ENCODE measurements around the gene TNXB.

GRCh38 chr6:32137454-32137853 lies 28.3 kb upstream of the TNXB start:
- no peak for TF ChIP-seq CTCF (conservative IDR thresholded peaks at IDR 0.05; ENCODE audit: low read depth, low read length)
- TF ChIP-seq EZH2 (IDR thresholded peaks at IDR 0.05; ENCODE audit: borderline replicate concordance, low read depth, low read length, poor library complexity, severe bottlenecking) = no peak
